ENCODE results near the gene STXBP6. TPM values are rescaled to one million over a fixed set of nuclear protein-coding genes. Genes with fewer than 3 reads are reported as not detected.

Gene STXBP6
- total RNA-seq, 1 experiment from 2014 or later = 0.27 TPM

- ATAC-seq (no peak), DNase-seq (ENCODE audit: low read depth, low spot score) (no peak)
- ChIA-PET CTCF (no interaction called here), POLR2A (no interaction called here), RAD21 (ENCODE audit: low non-redundant PET in 1 of 2, low total read pairs in 2 of 2, uncharacterized antibody in 2 of 2, unreplicated experiment in 2 of 2) (no interaction called here)
- Histone ChIP-seq H2AFZ (ENCODE audit: low read depth, low read length, poor library complexity, severe bottlenecking) (no peak overlapping the region), H3K4me2 (ENCODE audit: low read length) (no peak overlapping the region), H3K4me1 (ENCODE audit: control insufficient read depth in 1 of 2, insufficient read depth in 2 of 2, low read length in 2 of 2) (no peaks in the 10 kb centered on the region), H3K9ac (ENCODE audit: low read length) (no peak overlapping the region), H3K9me2 (ENCODE audit: insufficient read depth) (no peaks in the 10 kb centered on the region), H3K27ac (ENCODE audit: low read depth, low read length) (no peak overlapping the region), H3K4me3 (replicated peaks in 1 of 2; ENCODE audit: low read depth in 1 of 2, low read length in 2 of 2) (no peak overlapping the region), H3K27me3 (ENCODE audit: insufficient read depth, low read length) (no peaks in the 10 kb centered on the region), H3K9me3 (ENCODE audit: control insufficient read depth in 1 of 2, insufficient read depth in 1 of 2, low read depth in 1 of 2, low read length in 2 of 2) (peaks cover 0 to 5% of the 10 kb centered on the region in 2 experiments; a peak in 1 of 4 replicates), H3K79me2 (ENCODE audit: insufficient read depth, low read length) (no peaks in the 10 kb centered on the region), H3K36me3 (ENCODE audit: control insufficient read depth in 1 of 2, insufficient read depth in 2 of 2, low read length in 2 of 2) (no peaks in the 10 kb centered on the region), H4K20me1 (ENCODE audit: insufficient read depth) (no peaks in the 10 kb centered on the region)
- intact Hi-C loops (cut with micrococcal nuclease) = no loop called here
- TF ChIP-seq ZNF274 (IDR thresholded peaks at IDR 0.05; ENCODE audit: low read depth, low read length) (no peak), EZH2 (IDR thresholded peaks at IDR 0.05) (no peak), EGR1 (IDR thresholded peaks at IDR 0.05; ENCODE audit: low read depth) (no peak), YY1 (IDR thresholded peaks at IDR 0.05; ENCODE audit: extremely low read depth, insufficient replicate concordance, low read depth, low read length) (no peak), ZFX (IDR thresholded peaks at IDR 0.05) (no peak), CTCF (IDR thresholded peaks at IDR 0.05 in 2 of 3, conservative IDR thresholded peaks at IDR 0.05 in 1 of 3; ENCODE audit: borderline replicate concordance in 1 of 3, insufficient read depth in 1 of 3, low read depth in 2 of 3, low read length in 2 of 3) (no peak), ZBTB33 (IDR thresholded peaks at IDR 0.05; ENCODE audit: extremely low read depth, insufficient replicate concordance, low read length) (no peak), REST (IDR thresholded peaks at IDR 0.05; ENCODE audit: low read depth) (no peak), JUND (IDR thresholded peaks at IDR 0.05) (no peak), CEBPB (IDR thresholded peaks at IDR 0.05; ENCODE audit: low read depth) (no peak), CBX3 (IDR thresholded peaks at IDR 0.05; ENCODE audit: low read depth) (no peak), RAD21 (IDR thresholded peaks at IDR 0.05; ENCODE audit: low read depth) (no peak), POLR2A (IDR thresholded peaks at IDR 0.05; ENCODE audit: borderline replicate concordance, extremely low read depth, insufficient read depth, insufficient read length) (no peak), FOSL1 (IDR thresholded peaks at IDR 0.05; ENCODE audit: low read depth) (no peak), POLR2AphosphoS5 (IDR thresholded peaks at IDR 0.05; ENCODE audit: low read depth, low read length) (no peak), SP1 (IDR thresholded peaks at IDR 0.05; ENCODE audit: low read depth) (no peak)
- no TSS peak for BruUV-seq (replicated peaks)
These were observed 166.4 kb downstream of the STXBP6 start for GRCh38 chr14:24883576-24883975.

All from HCT116 (cell line).